ENCODE measurements around the gene FUT9.

Gene FUT9

GRCh38 chr6:96104910-96105309 lies 89.1 kb downstream of the FUT9 start:
- H3F3A ChIP-seq (ENCODE audit: low read depth), result no peaks in the 10 kb centered on the region
- no peak overlapping the region for H3K4me2 ChIP-seq (ENCODE audit: low read depth, low read length, poor library complexity, severe bottlenecking)
- H3K27me3 ChIP-seq (ENCODE audit: insufficient read depth, low read length, poor library complexity, severe bottlenecking), result no peaks in the 10 kb centered on the region
- H3K9me2 ChIP-seq (replicated peaks; ENCODE audit: low read depth, low read length), result no peaks in the 10 kb centered on the region
- no peaks in the 10 kb centered on the region for H4K20me1 ChIP-seq (ENCODE audit: insufficient read depth, low read length, poor library complexity, severe bottlenecking)
- H3K36me3 ChIP-seq (ENCODE audit: insufficient read depth, low read length), result no peaks in the 10 kb centered on the region
- H2AFZ ChIP-seq (ENCODE audit: low read length), result no peak overlapping the region
- H3K4me1 ChIP-seq (ENCODE audit: insufficient read depth, low read length, poor library complexity, severe bottlenecking), result no peaks in the 10 kb centered on the region
- no peak overlapping the region for H3K4me3 ChIP-seq (ENCODE audit: low read length, poor library complexity, severe bottlenecking)
- no peaks in the 10 kb centered on the region for H3K79me2 ChIP-seq (ENCODE audit: insufficient read depth, low read length)
- H3K9ac ChIP-seq (ENCODE audit: low read depth, low read length, poor library complexity, severe bottlenecking), result no peak overlapping the region
- TF ChIP-seq CTCF (conservative IDR thresholded peaks at IDR 0.05; ENCODE audit: low read length), result no peak
- no peak for TF ChIP-seq EZH2phosphoT487 (IDR thresholded peaks at IDR 0.05; ENCODE audit: borderline replicate concordance)
- no peaks in the 10 kb centered on the region for H3K9me3 ChIP-seq (ENCODE audit: insufficient read depth, low read depth, low read length)

DNA sequence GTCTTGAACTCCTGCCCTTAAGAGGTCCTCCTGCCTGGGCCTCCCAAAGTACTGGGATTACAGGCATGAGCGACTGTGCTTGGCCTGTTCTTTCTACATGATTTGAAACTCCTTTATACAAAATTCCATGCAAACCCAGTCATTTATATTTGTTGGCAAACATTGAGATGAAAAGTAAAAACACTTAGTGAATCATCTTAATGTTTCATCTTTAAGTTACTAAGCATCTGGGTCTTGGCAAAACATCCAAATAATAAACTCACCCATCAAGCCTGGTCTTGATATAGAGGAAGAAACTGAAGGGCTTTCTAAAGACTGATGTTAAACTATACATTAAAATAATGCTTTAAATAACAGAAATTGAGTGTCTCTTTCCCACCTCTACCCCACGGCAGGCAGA lies 95.1 kb downstream of the FUT9 start:
- no peaks in the 10 kb centered on the region for H3K4me1 ChIP-seq (ENCODE audit: insufficient read depth, low read length, poor library complexity, severe bottlenecking)
- no peaks in the 10 kb centered on the region for H3K79me2 ChIP-seq (ENCODE audit: insufficient read depth, low read length)
- H3F3A ChIP-seq (ENCODE audit: low read depth), result no peaks in the 10 kb centered on the region
- no peaks in the 10 kb centered on the region for H3K9me3 ChIP-seq (ENCODE audit: insufficient read depth, low read depth, low read length)
- TF ChIP-seq EZH2phosphoT487 (IDR thresholded peaks at IDR 0.05; ENCODE audit: borderline replicate concordance) (no peak), CTCF (conservative IDR thresholded peaks at IDR 0.05; ENCODE audit: low read length) (no peak)
- no peaks in the 10 kb centered on the region for H4K20me1 ChIP-seq (ENCODE audit: insufficient read depth, low read length, poor library complexity, severe bottlenecking)
- no peaks in the 10 kb centered on the region for H3K27me3 ChIP-seq (ENCODE audit: insufficient read depth, low read length, poor library complexity, severe bottlenecking)
- no peak overlapping the region for H3K9ac ChIP-seq (ENCODE audit: low read depth, low read length, poor library complexity, severe bottlenecking)
- no peaks in the 10 kb centered on the region for H3K9me2 ChIP-seq (replicated peaks; ENCODE audit: low read depth, low read length)
- H3K4me3 ChIP-seq (ENCODE audit: low read length, poor library complexity, severe bottlenecking), result no peak overlapping the region
- no peak overlapping the region for H3K4me2 ChIP-seq (ENCODE audit: low read depth, low read length, poor library complexity, severe bottlenecking)
- H2AFZ ChIP-seq (ENCODE audit: low read length), result no peak overlapping the region
- no peaks in the 10 kb centered on the region for H3K36me3 ChIP-seq (ENCODE audit: insufficient read depth, low read length)

- TF ChIP-seq EZH2phosphoT487 (IDR thresholded peaks at IDR 0.05; ENCODE audit: borderline replicate concordance) (no peak), CTCF (conservative IDR thresholded peaks at IDR 0.05; ENCODE audit: low read length) (no peak)
- H3F3A ChIP-seq (ENCODE audit: low read depth), result no peaks in the 10 kb centered on the region
- H3K4me3 ChIP-seq (ENCODE audit: low read length, poor library complexity, severe bottlenecking), result no peak overlapping the region
- no peak overlapping the region for H2AFZ ChIP-seq (ENCODE audit: low read length)
- no peaks in the 10 kb centered on the region for H3K9me3 ChIP-seq (ENCODE audit: insufficient read depth, low read depth, low read length)
- H3K4me2 ChIP-seq (ENCODE audit: low read depth, low read length, poor library complexity, severe bottlenecking), result no peak overlapping the region
- H3K36me3 ChIP-seq (ENCODE audit: insufficient read depth, low read length), result no peaks in the 10 kb centered on the region
- no peaks in the 10 kb centered on the region for H3K9me2 ChIP-seq (replicated peaks; ENCODE audit: low read depth, low read length)
- H4K20me1 ChIP-seq (ENCODE audit: insufficient read depth, low read length, poor library complexity, severe bottlenecking), result no peaks in the 10 kb centered on the region
- H3K27me3 ChIP-seq (ENCODE audit: insufficient read depth, low read length, poor library complexity, severe bottlenecking), result no peaks in the 10 kb centered on the region
- no peaks in the 10 kb centered on the region for H3K79me2 ChIP-seq (ENCODE audit: insufficient read depth, low read length)
- H3K4me1 ChIP-seq (ENCODE audit: insufficient read depth, low read length, poor library complexity, severe bottlenecking), result no peaks in the 10 kb centered on the region
- H3K9ac ChIP-seq (ENCODE audit: low read depth, low read length, poor library complexity, severe bottlenecking), result no peak overlapping the region
These were observed 100.9 kb downstream of the FUT9 start for GRCh38 chr6:96116674-96117073.
